CD4-positive, alpha-beta memory T cell (primary cell): ENCODE results near the gene UTP18. TPM values are rescaled to one million over a fixed set of nuclear protein-coding genes. Genes with fewer than 3 reads are reported as not detected.

Experiments
- CTCF ChIA-PET: fragments of 350-600 bp; sonication (Branson Sonifier 250); formaldehyde crosslinking; loops from one replicate; lab custom pipeline; 2021; ENCODE audit warnings: inconsistent platforms; ENCODE audit not compliant: partially characterized antibody; lab: Charles Lee
- POLR2A ChIA-PET: fragments of 350-600 bp; sonication (Branson Sonifier 250); formaldehyde crosslinking; loops from one replicate; lab custom pipeline; 2021; ENCODE audit not compliant: partially characterized antibody; lab: Charles Lee
- DNase-seq, 5 donors: peaks; one replicate each; pipeline versions ENCODE4 v3.0.0 to v3.0.0-alpha.2; 2020 to 2022; ENCODE audit warnings: mixed read lengths in 1 of 5
- H3K27ac ChIP-seq: one replicate; pipeline ENCODE4 v1.7.0; 2013; ENCODE audit warnings: low read depth, low read length
- H3K27me3 ChIP-seq: 2 replicates; pipeline ENCODE4 v1.7.0; 2013; ENCODE audit warnings: mild to moderate bottlenecking, low read length, moderate library complexity; ENCODE audit not compliant: insufficient read depth
- H3K36me3 ChIP-seq: 2 replicates; pipeline ENCODE4 v1.7.0; 2013; ENCODE audit warnings: mild to moderate bottlenecking, low read length, moderate library complexity; ENCODE audit not compliant: insufficient read depth
- H3K4me1 ChIP-seq: 2 replicates; pipeline ENCODE4 v1.7.0; 2013; ENCODE audit warnings: mild to moderate bottlenecking, low read length, moderate library complexity; ENCODE audit not compliant: insufficient read depth
- H3K4me3 ChIP-seq, 2 donors: one replicate each; pipeline ENCODE4 v1.7.0; 2013; ENCODE audit warnings: low read length in 2 of 2, mild to moderate bottlenecking in 1 of 2
- H3K9me3 ChIP-seq, 2 donors: one replicate each; pipeline ENCODE4 v1.7.0; 2013; ENCODE audit warnings: low read length in 2 of 2, control low read depth in 1 of 2; ENCODE audit not compliant: control insufficient read depth in 1 of 2
- H3K27ac Mint-ChIP-seq, 7 donors: one replicate each; pipeline ENCODE4 v1.8.0; 2020 to 2021; ENCODE audit warnings: mixed read lengths in 7 of 7, mild to moderate bottlenecking in 6 of 7, inconsistent platforms in 3 of 7, moderate library complexity in 3 of 7
- H3K27me3 Mint-ChIP-seq, 2 donors: one replicate each; pipeline ENCODE4 v1.8.0; 2020 to 2021; ENCODE audit warnings: mixed read lengths in 2 of 2
- H3K36me3 Mint-ChIP-seq, 2 donors: one replicate each; pipeline ENCODE4 v1.8.0; 2020 to 2021; ENCODE audit warnings: mixed read lengths in 2 of 2, inconsistent platforms in 1 of 2, mild to moderate bottlenecking in 1 of 2
- H3K4me1 Mint-ChIP-seq, 4 donors: one replicate each; pipeline ENCODE4 v1.8.0; 2020 to 2021; ENCODE audit warnings: mixed read lengths in 4 of 4, mild to moderate bottlenecking in 1 of 4
- H3K4me3 Mint-ChIP-seq, 8 donors: one replicate each; pipeline ENCODE4 v1.8.0; 2020 to 2021; ENCODE audit warnings: mixed read lengths in 8 of 8, mild to moderate bottlenecking in 7 of 8, moderate library complexity in 6 of 8, inconsistent platforms in 3 of 8
- H3K9me3 Mint-ChIP-seq, 8 donors: one replicate each; pipeline ENCODE4 v1.8.0; 2020 to 2021; ENCODE audit warnings: mixed read lengths in 8 of 8, mild to moderate bottlenecking in 5 of 8, inconsistent platforms in 3 of 8, moderate library complexity in 1 of 8
- intact Hi-C: fragments of 100-400 bp; cut with micrococcal nuclease; formaldehyde crosslinking; loops from one replicate; pipeline ENCODE4 v1.15.1; 2023
- polyA plus RNA-seq, 2 donors: library from polyadenylated mRNA; unstranded; fragments of 300-500 nt; fragmentation: Illumina TruSeq; gene quantifications; one replicate each; pipeline ENCODE4 v1.2.3, GENCODE V29; 2021
- total RNA-seq, 2 experiments: library from RNA; stranded (reverse); gene quantifications; one replicate each; pipeline ENCODE4 v1.2.3, GENCODE V29; 2021

Gene UTP18
- total and polyA plus RNA-seq, 4 experiments from 2014 or later = 44.0 to 54.9 (median 46.2) TPM

DNA sequence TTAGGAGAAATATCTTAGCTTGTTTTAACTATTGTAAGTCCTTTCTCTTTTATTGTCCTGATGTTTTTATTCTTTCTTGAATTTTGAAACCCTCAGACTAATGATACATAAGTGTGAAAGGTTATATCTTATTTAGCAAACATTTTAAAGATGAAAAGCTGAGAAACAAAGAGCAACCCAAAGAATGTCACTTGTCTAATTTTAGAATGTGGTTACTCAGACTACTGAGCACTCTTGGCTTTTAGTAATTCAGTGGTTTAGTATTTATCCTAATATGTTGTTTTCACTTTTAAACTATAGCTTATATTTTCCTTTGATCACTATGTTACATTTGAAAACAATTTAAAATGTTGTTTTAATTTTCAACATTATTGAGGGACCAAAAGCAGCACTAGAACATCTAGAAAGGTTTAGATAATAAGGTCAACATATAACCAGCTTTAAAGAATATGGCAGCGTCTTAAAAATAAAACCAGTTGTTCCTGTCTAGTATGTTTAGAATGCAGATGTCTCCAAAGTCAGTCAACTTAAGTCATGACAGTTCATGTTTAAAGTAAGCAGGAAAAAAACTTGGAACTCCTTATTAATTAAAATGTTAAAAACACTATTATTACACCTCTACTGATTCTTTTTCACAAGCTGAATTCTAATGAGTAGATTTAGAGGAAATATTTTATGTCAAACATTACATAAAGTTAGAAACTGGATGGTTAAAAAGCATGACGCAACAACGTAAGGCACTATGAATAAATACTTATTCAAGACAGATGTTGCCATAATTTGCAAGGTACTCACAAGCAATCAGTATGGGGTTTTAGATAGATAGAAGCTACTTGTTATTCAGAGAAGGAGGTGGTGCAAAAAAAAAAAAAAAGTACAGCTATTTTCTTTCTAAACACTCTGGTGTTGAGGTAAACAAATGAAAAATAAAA is 2.9 kb upstream of the UTP18 start:
- Mint-ChIP-seq H3K9me3 (no peaks in the 10 kb centered on the region), H3K27ac (peak overlapping the region in 2 of 7 donors; percentile 23 to 96), H3K4me3 (peak overlapping the region in 7 of 8 donors; percentile 61 to 98 (median 96)), H3K4me1 (peaks cover 41 to 79% (median 57%) of the 10 kb centered on the region in 4 donors), H3K27me3 (no peaks in the 10 kb centered on the region), H3K36me3 (peaks cover 15 to 45% of the 10 kb centered on the region in 2 donors)
- intact Hi-C loops = no loop called here
- no peak for DNase-seq
- Histone ChIP-seq H3K4me1 (peaks cover 64% of the 10 kb centered on the region), H3K36me3 (no peaks in the 10 kb centered on the region), H3K4me3 (no peak overlapping the region), H3K9me3 (no peaks in the 10 kb centered on the region), H3K27ac (no peak overlapping the region), H3K27me3 (no peaks in the 10 kb centered on the region)
- CTCF ChIA-PET = interaction anchor here (0.6 kb wide), 1 partner anchor 87 kb away, joined by 3 read pairs; no protein-coding TSS in a partner anchor
- POLR2A ChIA-PET = interaction anchor here (1.2 to 1.4 kb wide), 4 partner anchors 10 to 137 kb away, joined by 3 to 4 read pairs (median 4); partner anchors contain the start of genes NME1 and SPAG9

DNA sequence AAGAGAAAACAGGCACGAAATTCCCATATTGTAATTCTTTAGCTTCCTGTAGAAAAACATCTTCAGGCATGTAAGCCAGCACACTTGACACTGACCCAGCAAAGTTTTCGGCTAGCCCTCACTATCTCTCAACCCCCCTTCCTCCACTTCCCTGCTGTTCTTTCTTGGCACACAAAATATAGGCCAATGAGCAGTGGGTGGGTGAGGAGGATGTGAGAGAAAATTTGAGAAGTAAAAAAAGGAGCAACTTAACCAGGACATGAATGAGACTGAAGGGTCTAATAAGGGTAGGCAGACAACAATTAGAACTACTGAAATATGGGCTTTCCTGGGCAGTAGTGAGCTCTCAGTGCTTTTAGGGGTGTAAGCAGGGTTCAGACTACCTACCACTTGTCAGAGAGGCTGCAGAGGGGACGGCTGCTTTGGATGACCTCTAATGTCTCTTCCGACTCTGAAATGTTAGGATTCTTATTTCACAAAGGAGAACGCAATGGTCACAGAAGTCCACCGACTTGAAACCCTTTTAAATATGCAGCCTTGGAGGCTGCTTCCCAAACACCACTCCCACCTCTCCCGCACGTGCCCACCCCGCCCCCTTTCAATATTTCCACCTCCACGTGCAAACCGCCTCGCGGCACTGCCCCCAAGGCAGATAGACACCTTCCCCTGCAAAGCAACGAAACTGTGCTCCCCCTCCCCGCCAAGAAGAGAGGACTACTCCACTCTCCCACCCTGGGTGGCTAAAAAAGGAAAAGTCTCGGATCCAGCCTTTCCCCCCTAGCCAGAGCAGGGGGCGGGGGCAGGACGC is 1.4 kb upstream of the UTP18 start:
- Mint-ChIP-seq H3K27ac (peak overlapping the region; percentile 84 to 96 (median 87)), H3K27me3 (no peaks in the 10 kb centered on the region), H3K9me3 (no peaks in the 10 kb centered on the region), H3K4me3 (peak overlapping the region; percentile 88 to 98 (median 96)), H3K36me3 (peaks cover 18 to 52% of the 10 kb centered on the region in 2 donors), H3K4me1 (peaks cover 46 to 88% (median 62%) of the 10 kb centered on the region in 4 donors)
- intact Hi-C loops = no loop called here
- H3K4me3 ChIP-seq = peak overlapping the region; percentile 74 to 85
- peaks cover 78% of the 10 kb centered on the region for H3K4me1 ChIP-seq
- POLR2A ChIA-PET = interaction anchor here (1.0 to 2.3 kb wide), 6 partner anchors 8 to 138 kb away, joined by 3 to 7 read pairs (median 4); partner anchors contain the start of genes NME1, NME2 and SPAG9
- CTCF ChIA-PET = no interaction called here
- peaks cover 10% of the 10 kb centered on the region for H3K36me3 ChIP-seq
- H3K27me3 ChIP-seq = no peaks in the 10 kb centered on the region
- no peaks in the 10 kb centered on the region for H3K9me3 ChIP-seq
- peak overlapping the region; percentile 97 for H3K27ac ChIP-seq
- peak in 1 of 5 donors; percentile 50 for DNase-seq

DNA sequence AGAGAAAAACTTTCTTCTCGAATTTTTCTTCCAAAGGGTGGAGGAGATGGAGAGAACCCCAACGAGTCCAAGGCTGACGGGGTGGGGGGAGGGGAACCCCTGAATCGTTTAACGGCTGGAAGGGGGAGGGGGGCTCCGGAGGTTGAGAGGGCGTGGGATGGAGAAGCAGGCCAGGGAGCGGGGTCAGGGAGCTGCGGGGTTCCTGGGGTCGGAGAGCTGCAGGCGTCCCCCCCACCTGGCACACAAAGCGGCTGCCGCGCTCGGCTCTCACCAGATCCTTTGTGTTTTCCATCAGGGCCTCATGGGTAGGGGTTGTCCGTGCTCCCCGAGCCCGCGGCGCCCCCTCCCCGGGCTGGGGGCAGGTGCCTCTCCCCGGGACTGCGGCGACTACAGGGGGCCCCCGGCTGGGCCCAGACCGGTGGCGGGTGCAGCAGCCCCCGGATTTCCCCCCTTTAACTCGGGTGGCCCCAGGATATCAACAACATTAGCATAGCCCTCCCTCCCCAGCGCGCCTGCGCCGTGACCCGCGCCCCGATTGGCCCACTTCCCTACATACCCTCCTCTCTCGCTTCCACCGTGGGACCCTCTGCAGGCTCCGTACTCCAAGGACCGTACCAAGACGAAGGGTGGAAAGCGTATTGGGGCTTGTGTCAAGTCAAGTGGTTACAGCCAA is 646 bp upstream of the UTP18 start, which contains the start of gene MBTD1:
MBTD1 (minus strand) TSS at position 486 of the 673 bp plus-strand sequence. CDS start 34,888 bp downstream, outside the sequence.
- no peaks in the 10 kb centered on the region for H3K9me3 ChIP-seq
- no peaks in the 10 kb centered on the region for H3K27me3 ChIP-seq
- ChIA-PET POLR2A (interaction anchor here (1.0 to 2.3 kb wide), 4 partner anchors 9 to 106 kb away, joined by 3 to 12 read pairs (median 6); partner anchors contain the start of genes NME1 and NME2), CTCF (interaction anchor here (1.3 kb wide), 1 partner anchor 106 kb away, joined by 3 read pairs; the partner anchor contains the start of gene NME1)
- peak within 1 kb of the TSS; percentile 74 to 85 for H3K4me3 ChIP-seq
- H3K36me3 Mint-ChIP-seq = peaks cover 12 to 49% of the 10 kb centered on the region in 2 donors
- intact Hi-C loops = loop anchor here (1.0 to 5.0 kb wide), 6 partner anchors 93 to 477 kb away; partner anchors contain the start of genes NME1, NME2 and TOB1
- peaks cover 10% of the 10 kb centered on the region for H3K36me3 ChIP-seq
- H3K4me1 ChIP-seq = peaks cover 76% of the 10 kb centered on the region
- H3K4me3 Mint-ChIP-seq = peak within 1 kb of the TSS; percentile 91 to 98 (median 96)
- peak in 4 of 5 donors; percentile 96 to 97 (median 97) for DNase-seq
- H3K27ac Mint-ChIP-seq = peak within 1 kb of the TSS; percentile 96 to 99 (median 99)
- no peaks in the 10 kb centered on the region for H3K27me3 Mint-ChIP-seq
- peaks cover 42 to 86% (median 60%) of the 10 kb centered on the region in 4 donors for H3K4me1 Mint-ChIP-seq
- H3K9me3 Mint-ChIP-seq = no peaks in the 10 kb centered on the region
- H3K27ac ChIP-seq = peak within 1 kb of the TSS; percentile 97

DNA sequence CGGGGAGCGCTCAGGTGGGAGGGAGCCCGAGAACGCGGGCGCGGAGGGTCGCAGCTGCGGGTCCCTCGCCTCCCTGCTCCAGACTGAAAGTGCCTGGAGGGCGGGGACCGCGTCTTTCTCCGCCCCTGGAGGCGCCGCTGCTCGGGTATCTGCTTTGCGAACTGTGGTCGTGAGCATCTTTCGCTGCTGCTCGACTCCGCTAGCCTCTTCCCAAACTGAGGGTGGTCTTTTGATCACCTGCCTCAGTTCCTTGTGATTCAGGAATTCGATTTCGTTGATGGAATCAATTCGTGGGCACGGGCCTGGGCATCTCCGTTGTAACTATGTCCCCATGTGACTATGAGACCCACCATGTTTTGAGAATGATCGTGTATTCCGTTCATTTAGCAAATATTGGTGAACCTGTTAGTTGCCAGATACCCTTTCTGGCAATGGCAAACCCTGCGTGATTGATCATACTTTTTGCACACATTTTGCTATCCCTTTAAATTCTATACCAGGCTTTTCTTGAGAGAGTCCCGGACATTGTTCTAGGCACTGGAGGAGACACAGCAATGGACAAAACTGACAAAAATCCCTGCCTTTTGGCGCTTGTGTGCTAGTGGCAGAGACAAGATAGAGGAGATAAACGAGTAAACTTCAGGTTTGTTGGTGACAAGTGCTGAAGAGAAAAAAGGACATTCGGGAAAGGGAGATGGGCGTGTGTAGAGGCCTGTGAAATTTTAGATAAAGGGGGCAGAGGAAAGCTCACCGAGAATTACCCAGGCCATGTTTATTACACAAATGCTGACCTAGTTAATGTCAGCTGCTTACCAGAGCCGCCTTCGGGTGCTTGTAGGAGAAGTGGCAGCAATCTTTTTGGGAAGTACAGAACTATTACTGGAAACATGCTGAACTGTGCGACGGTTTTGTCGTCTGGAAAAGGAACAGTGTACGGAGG is 948 bp downstream of the UTP18 start:
- intact Hi-C loops = loop anchor here (2.0 to 5.0 kb wide), 3 partner anchors 94 to 479 kb away; partner anchors contain the start of genes NME2 and TOB1

DNA sequence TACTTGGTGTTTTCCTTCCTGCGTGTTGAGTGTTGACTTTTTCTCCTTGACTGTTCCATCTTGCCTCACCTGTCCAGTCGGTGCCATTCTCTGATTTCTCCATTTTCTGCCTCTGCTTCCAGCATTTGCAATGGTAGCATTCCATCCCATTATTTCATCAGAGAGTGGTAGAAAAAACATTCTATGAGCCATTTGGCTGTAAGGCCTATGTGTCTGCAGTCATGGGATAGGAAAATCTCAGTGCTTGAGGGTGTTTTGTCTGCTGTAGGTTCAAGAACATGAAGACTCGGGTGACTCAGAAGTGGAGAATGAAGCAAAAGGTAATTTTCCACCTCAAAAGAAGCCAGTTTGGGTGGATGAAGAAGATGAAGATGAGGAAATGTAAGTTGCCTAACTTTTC is 2.7 kb downstream of the UTP18 start:
- POLR2A ChIA-PET = no interaction called here
- H3K4me3 Mint-ChIP-seq = peak overlapping the region; percentile 57 to 84 (median 68)

More for the DNA sequence above, 948 bp downstream of the UTP18 start:
- H3K27me3 Mint-ChIP-seq = no peaks in the 10 kb centered on the region
- Histone ChIP-seq H3K4me1 (peaks cover 64% of the 10 kb centered on the region), H3K9me3 (no peaks in the 10 kb centered on the region), H3K27me3 (no peaks in the 10 kb centered on the region), H3K4me3 (peak overlapping the region; percentile 71 to 74), H3K27ac (peak overlapping the region; percentile 97), H3K36me3 (peaks cover 22% of the 10 kb centered on the region)
- H3K4me3 Mint-ChIP-seq = peak overlapping the region; percentile 90 to 97 (median 96)
- CTCF ChIA-PET = interaction anchor here (1.3 kb wide), 1 partner anchor 108 kb away, joined by 3 read pairs; the partner anchor contains the start of gene NME1
- H3K4me1 Mint-ChIP-seq = peaks cover 40 to 76% (median 57%) of the 10 kb centered on the region in 4 donors
- H3K9me3 Mint-ChIP-seq = no peaks in the 10 kb centered on the region
- H3K36me3 Mint-ChIP-seq = peaks cover 18 to 51% of the 10 kb centered on the region in 2 donors
- DNase-seq = peak in 1 of 5 donors; percentile 84
- H3K27ac Mint-ChIP-seq = peak overlapping the region; percentile 57 to 96 (median 94)
- POLR2A ChIA-PET = interaction anchor here (0.6 to 2.3 kb wide), 10 partner anchors 8 to 395 kb away, joined by 3 to 12 read pairs (median 6); partner anchors contain the start of genes NME1, NME2, SPAG9 and TOB1

More for the DNA sequence above, 2.7 kb downstream of the UTP18 start:
- Mint-ChIP-seq H3K9me3 (no peaks in the 10 kb centered on the region), H3K36me3 (peaks cover 27 to 58% of the 10 kb centered on the region in 2 donors), H3K27ac (peak overlapping the region in 4 of 7 donors; percentile 23 to 80 (median 76)), H3K4me1 (peaks cover 34 to 64% (median 49%) of the 10 kb centered on the region in 4 donors), H3K27me3 (no peaks in the 10 kb centered on the region)
- no peak overlapping the region for H3K4me3 ChIP-seq
- DNase-seq = no peak
- H3K36me3 ChIP-seq = peaks cover 38% of the 10 kb centered on the region
- intact Hi-C loops = loop anchor here (5.0 kb wide), 1 partner anchor 481 kb away; no protein-coding TSS in a partner anchor
- H3K4me1 ChIP-seq = peaks cover 48% of the 10 kb centered on the region
- H3K27ac ChIP-seq = no peak overlapping the region
- no peaks in the 10 kb centered on the region for H3K9me3 ChIP-seq
- no peaks in the 10 kb centered on the region for H3K27me3 ChIP-seq
- CTCF ChIA-PET = interaction anchor here (1.2 kb wide), 1 partner anchor 264 kb away, joined by 3 read pairs; no protein-coding TSS in a partner anchor
